MM.1S (cell line): ENCODE data around the gene CEP250.
"Not testable (repeated sequence)": the region's sequence is repeated elsewhere in the genome, so short reads cannot be mapped to it uniquely, and the experiment has no call there.

Experiments used
- DNase-seq: peaks from one replicate; pipeline ENCODE4 v3.0.0-alpha.2; 2015
- H2AFZ ChIP-seq: fragments of 300-600 bp; sonication (generic); 2 replicates; pipeline ENCODE4 v1.6.0; 2016; ENCODE audit warnings: antibody characterized with exemption, low read length
- H3F3A ChIP-seq: fragments of 300-600 bp; sonication (generic); 2 replicates; pipeline ENCODE4 v1.6.1; 2016; ENCODE audit warnings: mild to moderate bottlenecking, antibody characterized with exemption, low read length, moderate library complexity, mixed read lengths; ENCODE audit not compliant: insufficient read depth
- H3K27ac ChIP-seq: fragments of 300-600 bp; sonication (generic); 2 replicates; pipeline ENCODE4 v1.5.1; 2016; ENCODE audit warnings: mild to moderate bottlenecking, low read length
- H3K27me3 ChIP-seq: fragments of 300-600 bp; sonication (generic); replicated peaks from 2 replicates; pipeline ENCODE4 v1.6.0; 2016; ENCODE audit warnings: low read length; ENCODE audit not compliant: insufficient read depth
- H3K36me3 ChIP-seq: fragments of 300-600 bp; sonication (generic); replicated peaks from 2 replicates; pipeline ENCODE4 v1.6.1; 2016; ENCODE audit warnings: mild to moderate bottlenecking, low read length, mixed read lengths; ENCODE audit not compliant: insufficient read depth
- H3K4me1 ChIP-seq: fragments of 300-600 bp; sonication (generic); 2 replicates; pipeline ENCODE4 v1.6.1; 2016; ENCODE audit warnings: low read length, mixed read lengths
- H3K4me2 ChIP-seq: fragments of 300-600 bp; sonication (generic); 2 replicates; pipeline ENCODE4 v1.6.0; 2016; ENCODE audit warnings: low read depth, low read length
- H3K4me3 ChIP-seq: fragments of 300-600 bp; sonication (generic); 2 replicates; pipeline ENCODE4 v1.5.1; 2016; ENCODE audit warnings: low read length, mixed read lengths
- H3K79me2 ChIP-seq: fragments of 300-600 bp; sonication (generic); 2 replicates; pipeline ENCODE4 v1.6.1; 2016; ENCODE audit warnings: mixed run types, low read length, mixed read lengths
- H3K9ac ChIP-seq: fragments of 300-600 bp; sonication (generic); 2 replicates; pipeline ENCODE4 v1.6.1; 2016; ENCODE audit warnings: low read length, mixed read lengths
- H3K9me2 ChIP-seq: fragments of 300-600 bp; sonication (generic); replicated peaks from 2 replicates; pipeline ENCODE4 v1.6.1; 2016; ENCODE audit warnings: mild to moderate bottlenecking, low read length, mixed read lengths; ENCODE audit not compliant: insufficient read depth
- H3K9me3 ChIP-seq: fragments of 300-600 bp; sonication (generic); replicated peaks from 2 replicates; pipeline ENCODE4 v1.6.1; 2016; ENCODE audit warnings: mild to moderate bottlenecking, low read length, mixed read lengths; ENCODE audit not compliant: insufficient read depth
- H4K20me1 ChIP-seq: fragments of 300-600 bp; sonication (generic); 2 replicates; pipeline ENCODE4 v1.6.1; 2016; ENCODE audit warnings: mild to moderate bottlenecking, low read length, moderate library complexity, mixed read lengths; ENCODE audit not compliant: insufficient read depth
- EZH2 ChIP-seq: fragments of 300-600 bp; sonication (generic); optimal IDR thresholded peaks from 2 replicates; pipeline ENCODE3; 2017; ENCODE audit warnings: low read depth, mild to moderate bottlenecking, antibody characterized with exemption, low read length, mixed read lengths
- EZH2phosphoT487 ChIP-seq: fragments of 300-600 bp; sonication (generic); IDR thresholded peaks from 2 replicates; pipeline ENCODE4 v1.6.1; 2018; ENCODE audit warnings: antibody characterized with exemption, low read length
- TF ChIP-seq, protein P1 (sequence below): fragments of 300-600 bp; sonication (generic); IDR thresholded peaks from 2 replicates; pipeline ENCODE4 v1.5.1; 2016; ENCODE audit warnings: antibody characterized with exemption, low read length, mixed read lengths

Gene CEP250

DNA sequence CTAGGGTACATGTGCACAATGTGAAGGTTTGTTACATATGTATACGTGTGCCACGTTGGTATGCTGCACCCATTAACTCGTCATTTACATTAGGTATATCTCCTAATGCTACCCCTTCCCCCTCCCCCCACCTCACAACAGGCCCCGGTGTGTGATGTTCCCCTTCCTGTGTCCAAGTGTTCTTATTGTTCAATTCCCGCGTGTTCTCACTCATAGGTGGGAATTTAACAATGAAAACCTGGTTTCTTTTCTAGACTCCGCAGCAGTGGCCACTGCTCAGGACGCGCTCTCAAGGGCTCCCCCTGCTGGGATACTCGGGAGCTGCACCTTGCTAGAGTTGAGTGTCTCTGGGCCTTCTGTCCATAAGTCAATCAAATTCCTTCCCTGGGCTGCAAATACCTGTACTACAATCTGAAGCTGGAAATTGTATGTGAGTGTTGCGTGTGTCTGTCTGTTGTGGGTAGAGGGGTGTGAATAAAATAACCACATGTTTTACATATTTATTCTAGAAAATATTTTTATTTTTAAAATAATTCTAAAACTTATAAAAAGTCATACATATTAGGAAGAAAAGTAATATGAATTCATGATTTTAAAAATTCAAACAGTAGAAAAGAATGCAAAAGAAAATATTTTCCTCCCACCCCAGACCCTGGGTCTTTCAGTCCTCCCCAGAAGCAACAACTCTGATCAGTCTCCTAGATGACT, 8.2 kb upstream of the CEP250 start:
- no peaks in the 10 kb centered on the region for H3K79me2 ChIP-seq
- no peaks in the 10 kb centered on the region for H3F3A ChIP-seq
- no peak overlapping the region for H3K27ac ChIP-seq
- H3K4me3 ChIP-seq = peak overlapping the region; percentile 51
- peak overlapping the region; percentile 43; the same call in 1 of the 2 replicates for H3K4me2 ChIP-seq
- H3K9ac ChIP-seq = no peak overlapping the region
- peak; percentile 86 for DNase-seq
- no peaks in the 10 kb centered on the region for H3K4me1 ChIP-seq
- peak overlapping the region; percentile 67; the same call in 1 of the 2 replicates for H2AFZ ChIP-seq
- TF ChIP-seq, protein P1, sequence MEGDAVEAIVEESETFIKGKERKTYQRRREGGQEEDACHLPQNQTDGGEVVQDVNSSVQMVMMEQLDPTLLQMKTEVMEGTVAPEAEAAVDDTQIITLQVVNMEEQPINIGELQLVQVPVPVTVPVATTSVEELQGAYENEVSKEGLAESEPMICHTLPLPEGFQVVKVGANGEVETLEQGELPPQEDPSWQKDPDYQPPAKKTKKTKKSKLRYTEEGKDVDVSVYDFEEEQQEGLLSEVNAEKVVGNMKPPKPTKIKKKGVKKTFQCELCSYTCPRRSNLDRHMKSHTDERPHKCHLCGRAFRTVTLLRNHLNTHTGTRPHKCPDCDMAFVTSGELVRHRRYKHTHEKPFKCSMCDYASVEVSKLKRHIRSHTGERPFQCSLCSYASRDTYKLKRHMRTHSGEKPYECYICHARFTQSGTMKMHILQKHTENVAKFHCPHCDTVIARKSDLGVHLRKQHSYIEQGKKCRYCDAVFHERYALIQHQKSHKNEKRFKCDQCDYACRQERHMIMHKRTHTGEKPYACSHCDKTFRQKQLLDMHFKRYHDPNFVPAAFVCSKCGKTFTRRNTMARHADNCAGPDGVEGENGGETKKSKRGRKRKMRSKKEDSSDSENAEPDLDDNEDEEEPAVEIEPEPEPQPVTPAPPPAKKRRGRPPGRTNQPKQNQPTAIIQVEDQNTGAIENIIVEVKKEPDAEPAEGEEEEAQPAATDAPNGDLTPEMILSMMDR = peak; percentile 86
- TF ChIP-seq EZH2 = no peak
- H3K9me2 ChIP-seq = no peaks in the 10 kb centered on the region
- H3K27me3 ChIP-seq = no peaks in the 10 kb centered on the region
- no peaks in the 10 kb centered on the region for H3K36me3 ChIP-seq
- no peaks in the 10 kb centered on the region for H3K9me3 ChIP-seq
- no peaks in the 10 kb centered on the region for H4K20me1 ChIP-seq

DNA sequence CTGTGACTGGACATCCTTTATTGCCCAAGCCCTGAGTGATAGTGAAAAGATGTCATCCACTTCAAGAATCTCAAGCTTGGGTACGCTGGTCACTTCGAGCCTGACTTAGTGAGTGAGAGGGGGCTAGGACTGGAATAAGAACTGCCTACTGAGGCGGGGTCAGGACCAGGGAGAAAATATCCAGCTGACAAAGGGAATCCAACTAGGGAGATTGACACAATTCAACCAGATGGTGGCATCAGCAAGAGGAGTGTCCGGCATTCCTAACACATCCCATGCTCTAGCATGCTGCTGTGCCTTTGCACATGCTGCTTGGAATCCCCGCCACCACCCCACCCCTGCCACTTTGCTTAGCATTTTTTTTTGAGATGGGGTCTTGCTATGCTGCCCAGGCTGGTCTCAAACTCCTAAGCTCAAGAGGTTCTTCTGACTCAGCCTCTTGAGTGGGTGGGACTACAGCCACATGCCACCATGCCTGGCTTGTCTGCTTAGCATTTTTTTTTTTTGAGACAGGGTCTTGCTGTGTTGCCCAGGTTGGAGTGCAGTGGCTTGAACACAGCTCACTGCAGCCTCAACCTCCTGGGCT, 6.5 kb upstream of the CEP250 start:
- Histone ChIP-seq H3F3A (no peaks in the 10 kb centered on the region), H3K27me3 (no peaks in the 10 kb centered on the region), H4K20me1 (no peaks in the 10 kb centered on the region), H3K27ac (no peak overlapping the region), H3K4me2 (no peak overlapping the region), H3K9me2 (no peaks in the 10 kb centered on the region), H3K4me1 (no peaks in the 10 kb centered on the region), H3K9me3 (no peaks in the 10 kb centered on the region), H3K9ac (no peak overlapping the region), H3K36me3 (no peaks in the 10 kb centered on the region), H2AFZ (no peak overlapping the region), H3K79me2 (no peaks in the 10 kb centered on the region), H3K4me3 (no peak overlapping the region)
- TF ChIP-seq EZH2phosphoT487 (no peak), EZH2 (no peak)
- TF ChIP-seq, protein P1 = no peak
- no peak for DNase-seq

DNA sequence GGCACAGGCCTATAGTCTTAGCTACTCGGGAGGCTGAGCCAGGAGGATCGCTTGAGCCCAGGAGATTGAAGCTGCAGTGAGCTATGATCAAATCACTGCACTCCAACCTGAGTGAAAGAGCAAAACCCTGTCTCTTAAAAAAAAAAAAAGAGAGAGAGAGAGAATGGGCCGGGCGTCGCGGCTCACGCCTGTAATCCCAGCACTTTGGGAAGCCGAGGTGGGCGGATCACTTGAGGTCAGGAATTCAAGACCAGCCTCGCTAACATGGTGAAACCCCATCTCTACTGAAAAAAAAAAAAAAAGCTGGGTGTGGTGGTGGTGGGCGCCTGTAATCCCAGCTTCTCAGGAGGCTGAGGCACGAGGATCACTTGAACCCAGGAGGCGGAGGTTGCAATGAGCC, 5.5 kb upstream of the CEP250 start:
- not testable (repeated sequence) for H3K79me2 ChIP-seq, H3K4me1 ChIP-seq, H3K9ac ChIP-seq, H4K20me1 ChIP-seq, H3K27me3 ChIP-seq, H3K9me3 ChIP-seq, H3F3A ChIP-seq, H3K9me2 ChIP-seq, H3K4me2 ChIP-seq, DNase-seq, H2AFZ ChIP-seq, H3K36me3 ChIP-seq, H3K27ac ChIP-seq, H3K4me3 ChIP-seq

DNA sequence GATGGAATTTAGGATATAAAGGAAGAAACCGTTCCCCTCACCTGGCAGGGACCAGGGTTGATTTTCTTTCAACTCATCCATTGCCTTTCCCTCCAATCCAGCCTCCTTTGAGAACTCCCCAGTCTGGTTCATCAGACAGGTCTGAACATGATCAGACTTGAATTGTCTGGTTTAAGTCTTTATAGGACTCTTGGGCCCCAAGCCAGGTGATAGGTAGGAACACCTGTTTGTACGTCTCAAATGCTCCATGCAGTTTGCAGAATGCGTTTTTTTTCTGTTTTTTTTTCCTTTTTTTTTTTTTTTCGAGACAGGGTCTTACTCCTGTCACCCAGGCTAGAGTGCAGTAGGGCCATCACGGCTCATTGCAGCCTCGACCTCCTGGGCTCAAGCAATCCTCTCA, 4.1 kb upstream of the CEP250 start:
- H3K36me3 ChIP-seq = no peaks in the 10 kb centered on the region
- no peaks in the 10 kb centered on the region for H3K9me3 ChIP-seq
- H4K20me1 ChIP-seq = no peaks in the 10 kb centered on the region
- no peak overlapping the region for H2AFZ ChIP-seq
- H3K27ac ChIP-seq = no peak overlapping the region
- no peaks in the 10 kb centered on the region for H3K9me2 ChIP-seq
- H3F3A ChIP-seq = peaks cover 3% of the 10 kb centered on the region
- no peaks in the 10 kb centered on the region for H3K27me3 ChIP-seq
- no peak overlapping the region for H3K4me2 ChIP-seq
- TF ChIP-seq, protein P1 = no peak
- no peak for DNase-seq
- H3K79me2 ChIP-seq = no peaks in the 10 kb centered on the region
- no peak overlapping the region for H3K9ac ChIP-seq
- no peak overlapping the region for H3K4me3 ChIP-seq
- H3K4me1 ChIP-seq = no peaks in the 10 kb centered on the region
